Mesothelial cell of epicardium (in vitro differentiated cells): ENCODE results near the gene MAP3K3. TPM values are rescaled to one million over a fixed set of nuclear protein-coding genes. Genes with fewer than 3 reads are reported as not detected.

Experiments used
- DNase-seq, 2 experiments: peaks; one replicate each; pipeline ENCODE4 v3.0.0; 2021; ENCODE audit warnings: low spot score in 2 of 2; ENCODE audit not compliant: unreplicated experiment in 2 of 2
- H3K27ac Mint-ChIP-seq: 2 replicates; pipeline ENCODE4 v1.8.0; 2021; ENCODE audit warnings: mixed read lengths
- H3K27me3 Mint-ChIP-seq: 2 replicates; pipeline ENCODE4 v1.8.0; 2021; ENCODE audit warnings: low read depth, mixed read lengths
- H3K36me3 Mint-ChIP-seq: 2 replicates; pipeline ENCODE4 v1.8.0; 2021; ENCODE audit warnings: mixed read lengths
- H3K4me1 Mint-ChIP-seq: 2 replicates; pipeline ENCODE4 v1.8.0; 2021; ENCODE audit warnings: mixed read lengths
- H3K4me3 Mint-ChIP-seq: 2 replicates; pipeline ENCODE4 v1.8.0; 2021; ENCODE audit warnings: mild to moderate bottlenecking, moderate library complexity, mixed read lengths
- H3K9me3 Mint-ChIP-seq: 2 replicates; pipeline ENCODE4 v1.8.0; 2021; ENCODE audit warnings: mixed read lengths
- CTCF ChIP-seq: fragments of 200-600 bp; sonication (generic); IDR thresholded peaks from one replicate; pipeline ENCODE4 v1.5.0; 2021; ENCODE audit warnings: antibody characterized with exemption; ENCODE audit not compliant: unreplicated experiment
- total RNA-seq: library from RNA; stranded (reverse); gene quantifications from 3 replicates; pipeline ENCODE4 v1.2.1, GENCODE V29; 2021

Gene MAP3K3
- total RNA-seq, 1 donor from 2014 or later: 24.0 TPM

- H3K4me1 Mint-ChIP-seq: peaks cover 18% of the 10 kb centered on the region
Observed at GRCh38 chr17:63622574-63623390, 565 bp downstream of the MAP3K3 start.

GRCh38 chr17:63623786-63624530, 1.7 kb downstream of the MAP3K3 start:
- H3K36me3 Mint-ChIP-seq: no peaks in the 10 kb centered on the region
- no peaks in the 10 kb centered on the region for H3K9me3 Mint-ChIP-seq
- TF ChIP-seq CTCF: no peak
- peak overlapping the region; percentile 99 for H3K4me3 Mint-ChIP-seq
- H3K27ac Mint-ChIP-seq: no peak overlapping the region
- peaks cover 18% of the 10 kb centered on the region for H3K4me1 Mint-ChIP-seq
- no peaks in the 10 kb centered on the region for H3K27me3 Mint-ChIP-seq
- DNase-seq: no peak

More at GRCh38 chr17:63622574-63623390, 565 bp downstream of the MAP3K3 start:
- Mint-ChIP-seq H3K36me3 (no peaks in the 10 kb centered on the region), H3K4me3 (peak overlapping the region; percentile 99), H3K9me3 (no peaks in the 10 kb centered on the region), H3K27me3 (peaks cover 4% of the 10 kb centered on the region), H3K27ac (peak overlapping the region; percentile 96)
- no peak for TF ChIP-seq CTCF
- peak; percentile 43 to 64 for DNase-seq

GRCh38 chr17:63624531-63624880, 2.3 kb downstream of the MAP3K3 start:
- Mint-ChIP-seq H3K36me3 (no peaks in the 10 kb centered on the region), H3K4me1 (peaks cover 18% of the 10 kb centered on the region), H3K27me3 (no peaks in the 10 kb centered on the region), H3K27ac (no peak overlapping the region), H3K9me3 (no peaks in the 10 kb centered on the region), H3K4me3 (no peak overlapping the region)
- no peak for DNase-seq
- TF ChIP-seq CTCF: no peak

GRCh38 chr17:63626551-63627180, 4.4 kb downstream of the MAP3K3 start:
- Mint-ChIP-seq H3K36me3 (no peaks in the 10 kb centered on the region), H3K4me1 (peaks cover 14% of the 10 kb centered on the region), H3K27me3 (no peaks in the 10 kb centered on the region), H3K27ac (no peak overlapping the region), H3K4me3 (no peak overlapping the region), H3K9me3 (no peaks in the 10 kb centered on the region)
- DNase-seq: no peak
- no peak for TF ChIP-seq CTCF

- H3K9me3 Mint-ChIP-seq: no peaks in the 10 kb centered on the region
- peak overlapping the region; percentile 23 for H3K27ac Mint-ChIP-seq
- H3K36me3 Mint-ChIP-seq: peaks cover 2% of the 10 kb centered on the region
- H3K4me3 Mint-ChIP-seq: no peak overlapping the region
- H3K27me3 Mint-ChIP-seq: no peaks in the 10 kb centered on the region
- no peak for TF ChIP-seq CTCF
- H3K4me1 Mint-ChIP-seq: peaks cover 14% of the 10 kb centered on the region
- DNase-seq: no peak
Observed at GRCh38 chr17:63629627-63630026, 7.4 kb downstream of the MAP3K3 start.
